HG03457 (cell line): ENCODE data around the gene PDE6B.
"Not testable (repeated sequence)": the region's sequence is repeated elsewhere in the genome, so short reads cannot be mapped to it uniquely, and the experiment has no call there.

Experiments used
- ATAC-seq: cut with Tn5 transposase; IDR thresholded peaks from one replicate; pipeline ENCODE4 v1.9.1; 2021; ENCODE audit warnings: moderate number of reproducible peaks; ENCODE audit not compliant: unreplicated experiment

PDE6B gene

GRCh38 chr4:624705-625590, at the start of gene PDE6B:
TSS of gene PDE6B (plus strand) at chr4:625573. CDS start at chr4:625627, 54 bp downstream.
- ATAC-seq = no peak

GRCh38 chr4:576245-576821, 49.0 kb upstream of the PDE6B start, which contains the start of gene TMEM271:
TSS of gene TMEM271 (minus strand) at chr4:576295. CDS start at chr4:576062, 233 bp downstream.
- no peak for ATAC-seq

GRCh38 chr4:576991-577498, 48.3 kb upstream of the PDE6B start:
- ATAC-seq = no peak

GRCh38 chr4:577499-578450, 47.6 kb upstream of the PDE6B start:
- ATAC-seq = no peak

GRCh38 chr4:578451-579443, 46.6 kb upstream of the PDE6B start:
- ATAC-seq = no peak

GRCh38 chr4:579543-580175, 45.7 kb upstream of the PDE6B start:
- ATAC-seq = no peak

- no peak for ATAC-seq
Measured at GRCh38 chr4:581181-581580, 44.2 kb upstream of the PDE6B start.

- no peak for ATAC-seq
Measured at GRCh38 chr4:581753-582361, 43.5 kb upstream of the PDE6B start.

GRCh38 chr4:583820-584219, 41.6 kb upstream of the PDE6B start:
- no peak for ATAC-seq

GRCh38 chr4:587671-588350, 37.6 kb upstream of the PDE6B start:
- no peak for ATAC-seq

GRCh38 chr4:588351-588849, 37.0 kb upstream of the PDE6B start:
- ATAC-seq = no peak

GRCh38 chr4:589219-589963, 36.0 kb upstream of the PDE6B start:
- no peak for ATAC-seq

GRCh38 chr4:590313-590841, 35.0 kb upstream of the PDE6B start:
- ATAC-seq = no peak

GRCh38 chr4:592178-592577, 33.2 kb upstream of the PDE6B start:
- not testable (repeated sequence) for ATAC-seq

- no peak for ATAC-seq
Measured at GRCh38 chr4:592825-593520, 32.4 kb upstream of the PDE6B start.

- no peak for ATAC-seq
Measured at GRCh38 chr4:598925-599324, 26.4 kb upstream of the PDE6B start.

GRCh38 chr4:600166-600565, 25.2 kb upstream of the PDE6B start:
- no peak for ATAC-seq
